BE2C (cell line): ENCODE results near the gene STRBP.
A peak's percentile ranks its signal among the peaks of the same experiment; 100 is the strongest.

ENCODE experiments used
- DNase-seq: peaks from one replicate; pipeline ENCODE4 v3.0.0-alpha.2; 2020
- H3K27me3 ChIP-seq: fragments of 250-450 bp; sonication (Bioruptor Pico); 2 replicates; pipeline ENCODE4 v1.5.1; 2020; ENCODE audit warnings: mild to moderate bottlenecking
- H3K36me3 ChIP-seq: fragments of 250-450 bp; sonication (Bioruptor Pico); 2 replicates; pipeline ENCODE4 v1.5.1; 2020; ENCODE audit warnings: mild to moderate bottlenecking
- H3K4me1 ChIP-seq: fragments of 250-450 bp; sonication (Bioruptor Pico); 2 replicates; pipeline ENCODE4 v1.5.1; 2020
- H3K4me3 ChIP-seq: 2 replicates; pipeline ENCODE4 v1.5.1; 2011; ENCODE audit warnings: low read depth, low read length
- H3K9me3 ChIP-seq: fragments of 250-450 bp; sonication (Bioruptor Pico); 2 replicates; pipeline ENCODE4 v1.5.1; 2020
- CTCF ChIP-seq: IDR thresholded peaks from 2 replicates; pipeline ENCODE4 v1.5.1; 2012; ENCODE audit warnings: mild to moderate bottlenecking, low read depth, low read length

The STRBP gene

DNA sequence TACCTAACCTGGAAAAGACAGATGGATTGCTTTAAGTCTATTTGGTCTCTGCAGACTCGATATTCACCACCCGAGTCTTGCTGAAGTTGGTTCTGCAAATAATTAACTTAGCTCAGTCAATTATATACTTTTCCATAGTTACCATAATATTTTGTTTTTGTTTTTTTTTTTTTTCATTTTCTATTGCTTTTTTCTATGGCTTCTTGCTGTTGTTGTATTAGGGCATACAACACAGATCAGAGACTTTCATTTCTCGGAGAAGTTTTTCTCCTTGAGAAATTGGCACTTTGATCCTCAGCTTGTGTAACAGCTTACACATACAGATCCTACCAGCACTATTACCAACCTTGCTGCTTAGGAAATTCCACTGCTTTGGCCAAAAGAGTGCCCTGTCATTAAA is 146.9 kb downstream of the STRBP start:
- H3K36me3 ChIP-seq = no peaks in the 10 kb centered on the region
- H3K4me3 ChIP-seq = no peak overlapping the region
- no peaks in the 10 kb centered on the region for H3K27me3 ChIP-seq
- no peak for DNase-seq
- peaks cover 13% of the 10 kb centered on the region for H3K4me1 ChIP-seq
- H3K9me3 ChIP-seq = no peaks in the 10 kb centered on the region
- no peak for TF ChIP-seq CTCF

DNA sequence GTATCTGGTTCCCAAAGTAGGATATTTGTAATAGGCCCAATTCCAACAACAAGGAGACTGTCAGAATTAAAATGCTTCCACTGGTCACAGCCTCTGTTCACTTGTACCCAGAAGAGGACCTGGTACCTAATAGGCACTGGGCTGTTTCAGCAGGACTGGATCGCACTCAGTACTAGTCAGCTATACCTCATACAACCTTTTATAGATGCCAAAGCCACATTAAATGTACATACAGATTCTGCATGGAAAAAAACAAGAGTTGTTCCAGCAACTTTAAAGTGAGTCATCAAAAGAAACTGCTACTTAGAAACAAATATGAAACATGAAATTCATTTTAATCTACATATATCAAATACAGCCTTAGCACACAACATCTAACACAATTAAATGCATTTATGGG is 147.4 kb downstream of the STRBP start:
- peaks cover 13% of the 10 kb centered on the region for H3K4me1 ChIP-seq
- H3K27me3 ChIP-seq = no peaks in the 10 kb centered on the region
- no peak for DNase-seq
- H3K4me3 ChIP-seq = no peak overlapping the region
- no peaks in the 10 kb centered on the region for H3K9me3 ChIP-seq
- H3K36me3 ChIP-seq = no peaks in the 10 kb centered on the region
- TF ChIP-seq CTCF = no peak

DNA sequence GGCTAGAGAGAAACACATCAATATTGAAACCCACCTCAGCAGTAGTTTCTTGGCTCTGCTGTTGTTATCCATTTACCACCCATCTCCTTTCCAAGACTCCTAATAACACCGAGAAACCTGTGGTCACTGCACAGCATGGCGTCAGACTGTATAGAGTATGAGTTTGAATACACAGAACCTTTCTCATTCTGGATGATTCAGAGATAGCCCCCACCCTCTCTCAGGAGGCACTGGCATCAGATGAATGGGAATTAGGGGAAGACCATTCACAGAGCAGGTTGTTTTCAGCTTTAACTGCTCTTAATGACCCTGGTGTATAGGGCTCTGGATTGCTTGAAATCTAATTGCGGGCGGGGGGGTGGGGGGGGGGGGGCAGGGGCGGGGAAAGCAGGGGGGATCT is 148.3 kb downstream of the STRBP start:
- H3K9me3 ChIP-seq = no peaks in the 10 kb centered on the region
- TF ChIP-seq CTCF = no peak
- peaks cover 13% of the 10 kb centered on the region for H3K4me1 ChIP-seq
- peak; percentile 33 for DNase-seq
- no peaks in the 10 kb centered on the region for H3K36me3 ChIP-seq
- no peak overlapping the region for H3K4me3 ChIP-seq
- no peaks in the 10 kb centered on the region for H3K27me3 ChIP-seq

GRCh38 chr9:123119566-123119965 is 148.8 kb downstream of the STRBP start:
- Histone ChIP-seq H3K36me3 (no peaks in the 10 kb centered on the region), H3K27me3 (no peaks in the 10 kb centered on the region), H3K4me1 (peaks cover 13% of the 10 kb centered on the region), H3K4me3 (no peak overlapping the region), H3K9me3 (no peaks in the 10 kb centered on the region)
- DNase-seq = no peak
- no peak for TF ChIP-seq CTCF

DNA sequence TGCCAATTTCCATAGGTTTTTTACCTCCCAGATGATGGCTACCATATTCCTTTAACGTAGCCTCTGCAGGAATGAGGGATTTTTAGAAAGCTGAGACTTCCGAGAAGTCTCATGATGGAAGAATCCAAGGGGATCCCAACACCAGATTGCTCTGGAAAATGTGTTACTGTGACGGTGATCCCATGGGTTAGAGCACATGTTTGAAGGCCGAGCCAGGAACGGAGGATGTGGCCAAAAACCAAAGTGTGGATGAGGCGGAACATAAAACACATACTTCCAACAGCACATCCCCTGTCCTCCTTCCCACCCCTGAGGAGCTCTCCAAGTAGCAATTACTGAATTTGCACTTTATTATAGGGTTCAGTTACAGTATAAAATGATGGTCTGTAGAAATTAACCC is 152.3 kb downstream of the STRBP start:
- no peak overlapping the region for H3K4me3 ChIP-seq
- no peak for TF ChIP-seq CTCF
- H3K36me3 ChIP-seq = no peaks in the 10 kb centered on the region
- no peaks in the 10 kb centered on the region for H3K27me3 ChIP-seq
- no peaks in the 10 kb centered on the region for H3K9me3 ChIP-seq
- peaks cover 31% of the 10 kb centered on the region for H3K4me1 ChIP-seq
- DNase-seq = no peak

GRCh38 chr9:123115146-123115913 is 153.1 kb downstream of the STRBP start:
- Histone ChIP-seq H3K9me3 (no peaks in the 10 kb centered on the region), H3K36me3 (peaks cover 2% of the 10 kb centered on the region; the same call in 1 of the 2 replicates), H3K4me3 (no peak overlapping the region), H3K4me1 (peaks cover 25% of the 10 kb centered on the region), H3K27me3 (no peaks in the 10 kb centered on the region)
- DNase-seq = no peak
- TF ChIP-seq CTCF = no peak
